Upper lobe of left lung (tissue), 4 donors: ENCODE results near the gene PGS1.

ENCODE experiments used
- POLR2AphosphoS5 ChIP-seq, 2 donors: sonication (generic); formaldehyde crosslinking; IDR thresholded peaks; one replicate each; pipeline ENCODE4 v1.5.1; 2017; ENCODE audit warnings: antibody characterized with exemption in 2 of 2
- TF ChIP-seq, protein P1 (sequence below), 6 experiments: fragments of 450-650 bp in 4 of 6; fragments of 200-600 bp in 2 of 6; sonication (generic) in 2 of 6; IDR thresholded peaks; one replicate each; pipeline ENCODE4 v1.5.1; 2016 to 2019; ENCODE audit warnings: antibody characterized with exemption in 6 of 6

DNA sequence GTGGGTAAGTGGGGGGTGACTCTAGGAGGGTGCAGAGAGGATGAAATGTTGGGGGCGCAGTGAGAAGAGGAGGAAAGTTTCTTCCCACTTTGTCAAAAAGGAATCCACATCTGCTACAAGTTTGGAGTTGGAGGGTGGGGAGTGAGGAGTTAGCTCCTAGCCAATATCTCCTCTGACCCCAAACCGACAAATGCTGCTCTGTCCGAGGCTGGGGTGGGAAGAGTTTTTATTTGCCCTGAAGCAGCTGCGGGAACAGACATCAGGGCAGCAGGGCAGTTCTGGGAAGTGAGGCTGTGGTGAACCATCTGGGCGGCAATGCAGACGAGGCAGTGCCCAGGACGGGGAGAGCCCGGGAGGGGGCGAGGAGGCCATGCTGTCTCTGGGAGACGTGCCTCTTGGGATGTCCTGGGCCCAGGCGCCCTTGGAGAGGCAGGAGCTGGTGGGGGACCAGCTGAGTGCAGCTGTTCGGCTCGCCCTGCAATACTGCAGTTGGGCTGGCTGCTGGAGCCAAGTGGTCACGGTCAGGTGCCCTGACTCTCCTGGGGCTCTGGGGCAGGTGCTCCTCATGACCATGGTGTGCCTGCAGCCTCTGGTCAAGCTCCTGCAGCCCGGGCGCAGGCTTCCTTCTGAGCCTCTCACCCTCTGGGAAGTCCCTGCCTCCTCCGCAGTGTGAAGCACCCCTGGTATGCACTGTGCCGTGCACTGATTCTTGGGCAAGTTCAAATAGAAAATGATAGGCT lies 12.2 kb upstream of the PGS1 start:
- TF ChIP-seq, protein P1, sequence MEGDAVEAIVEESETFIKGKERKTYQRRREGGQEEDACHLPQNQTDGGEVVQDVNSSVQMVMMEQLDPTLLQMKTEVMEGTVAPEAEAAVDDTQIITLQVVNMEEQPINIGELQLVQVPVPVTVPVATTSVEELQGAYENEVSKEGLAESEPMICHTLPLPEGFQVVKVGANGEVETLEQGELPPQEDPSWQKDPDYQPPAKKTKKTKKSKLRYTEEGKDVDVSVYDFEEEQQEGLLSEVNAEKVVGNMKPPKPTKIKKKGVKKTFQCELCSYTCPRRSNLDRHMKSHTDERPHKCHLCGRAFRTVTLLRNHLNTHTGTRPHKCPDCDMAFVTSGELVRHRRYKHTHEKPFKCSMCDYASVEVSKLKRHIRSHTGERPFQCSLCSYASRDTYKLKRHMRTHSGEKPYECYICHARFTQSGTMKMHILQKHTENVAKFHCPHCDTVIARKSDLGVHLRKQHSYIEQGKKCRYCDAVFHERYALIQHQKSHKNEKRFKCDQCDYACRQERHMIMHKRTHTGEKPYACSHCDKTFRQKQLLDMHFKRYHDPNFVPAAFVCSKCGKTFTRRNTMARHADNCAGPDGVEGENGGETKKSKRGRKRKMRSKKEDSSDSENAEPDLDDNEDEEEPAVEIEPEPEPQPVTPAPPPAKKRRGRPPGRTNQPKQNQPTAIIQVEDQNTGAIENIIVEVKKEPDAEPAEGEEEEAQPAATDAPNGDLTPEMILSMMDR (IDR thresholded peaks at IDR 0.05): no peak
- peak; percentile 72 to 77 for TF ChIP-seq POLR2AphosphoS5 (IDR thresholded peaks at IDR 0.05)
